Neural progenitor cell (in vitro differentiated cells): ENCODE data around the gene PRMT9.

Source experiments
- CTCF ChIP-seq: fragments of 200-600 bp; sonication (generic); IDR thresholded peaks from 2 replicates; pipeline ENCODE4 v1.5.1; 2017; ENCODE audit warnings: antibody characterized with exemption, mild to moderate bottlenecking
- EZH2 ChIP-seq: fragments of 200-600 bp; sonication (generic); IDR thresholded peaks from 2 replicates; pipeline ENCODE4 v1.6.1; 2017; ENCODE audit warnings: antibody characterized with exemption, mild to moderate bottlenecking, moderate library complexity
- EZH2phosphoT487 ChIP-seq: fragments of 200-600 bp; sonication (generic); IDR thresholded peaks from 2 replicates; pipeline ENCODE4 v1.6.1; 2017; ENCODE audit warnings: antibody characterized with exemption

DNA sequence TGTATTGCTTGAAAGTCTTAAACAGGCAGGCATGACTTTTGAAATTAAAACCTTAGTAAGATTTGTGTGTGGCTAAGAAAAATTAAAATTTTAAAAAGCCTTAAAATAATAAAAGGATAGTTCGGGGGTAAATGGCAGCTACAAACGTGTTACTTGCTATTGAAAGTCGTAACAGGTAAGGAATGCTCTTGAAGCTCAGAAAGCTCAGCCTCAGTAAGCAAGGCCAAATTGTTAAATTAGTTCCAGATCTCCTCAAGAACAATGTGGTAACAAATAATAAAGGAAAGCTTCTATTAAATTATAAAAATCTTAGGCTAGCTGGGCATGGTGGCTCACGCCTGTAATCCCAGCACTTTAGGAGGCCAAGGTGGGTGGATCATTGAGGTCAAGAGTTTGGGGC is 25.5 kb downstream of the PRMT9 start:
- TF ChIP-seq CTCF, result no peak
- TF ChIP-seq EZH2, result no peak
- TF ChIP-seq EZH2phosphoT487, result no peak
